ENCODE data around the gene CTU2.

CTU2 gene

DNA sequence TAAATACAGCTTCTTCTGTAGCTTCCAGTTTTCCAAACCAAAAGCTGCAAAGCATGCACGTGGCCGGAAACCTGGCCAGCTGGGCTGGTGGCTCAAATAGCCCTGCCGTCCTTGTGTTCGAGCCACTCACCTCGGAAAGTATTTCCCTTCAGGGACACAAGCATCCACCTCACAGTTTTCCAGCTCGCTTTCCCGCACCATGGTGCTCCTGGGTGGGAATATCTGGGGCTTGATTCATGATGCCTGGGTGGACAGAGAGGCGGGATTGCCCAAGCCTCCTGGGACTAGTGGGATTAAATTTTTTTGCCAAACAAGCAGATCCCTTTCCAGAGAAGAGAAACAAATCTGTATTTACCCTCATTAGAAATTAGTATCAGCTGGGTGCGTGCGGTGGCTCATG lies 36.3 kb upstream of the CTU2 start:
- no peak for DNase-seq
- H3K27me3 ChIP-seq = no peaks in the 10 kb centered on the region
- H3K4me3 ChIP-seq (ENCODE audit: low read depth, low read length) = no peak overlapping the region
- TF ChIP-seq, protein P1, sequence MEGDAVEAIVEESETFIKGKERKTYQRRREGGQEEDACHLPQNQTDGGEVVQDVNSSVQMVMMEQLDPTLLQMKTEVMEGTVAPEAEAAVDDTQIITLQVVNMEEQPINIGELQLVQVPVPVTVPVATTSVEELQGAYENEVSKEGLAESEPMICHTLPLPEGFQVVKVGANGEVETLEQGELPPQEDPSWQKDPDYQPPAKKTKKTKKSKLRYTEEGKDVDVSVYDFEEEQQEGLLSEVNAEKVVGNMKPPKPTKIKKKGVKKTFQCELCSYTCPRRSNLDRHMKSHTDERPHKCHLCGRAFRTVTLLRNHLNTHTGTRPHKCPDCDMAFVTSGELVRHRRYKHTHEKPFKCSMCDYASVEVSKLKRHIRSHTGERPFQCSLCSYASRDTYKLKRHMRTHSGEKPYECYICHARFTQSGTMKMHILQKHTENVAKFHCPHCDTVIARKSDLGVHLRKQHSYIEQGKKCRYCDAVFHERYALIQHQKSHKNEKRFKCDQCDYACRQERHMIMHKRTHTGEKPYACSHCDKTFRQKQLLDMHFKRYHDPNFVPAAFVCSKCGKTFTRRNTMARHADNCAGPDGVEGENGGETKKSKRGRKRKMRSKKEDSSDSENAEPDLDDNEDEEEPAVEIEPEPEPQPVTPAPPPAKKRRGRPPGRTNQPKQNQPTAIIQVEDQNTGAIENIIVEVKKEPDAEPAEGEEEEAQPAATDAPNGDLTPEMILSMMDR (IDR thresholded peaks at IDR 0.05; ENCODE audit: low read depth, low read length) = no peak
- no peaks in the 10 kb centered on the region for H3K9me3 ChIP-seq
- no peaks in the 10 kb centered on the region for H3K4me1 ChIP-seq
- H3K36me3 ChIP-seq = no peaks in the 10 kb centered on the region

DNA sequence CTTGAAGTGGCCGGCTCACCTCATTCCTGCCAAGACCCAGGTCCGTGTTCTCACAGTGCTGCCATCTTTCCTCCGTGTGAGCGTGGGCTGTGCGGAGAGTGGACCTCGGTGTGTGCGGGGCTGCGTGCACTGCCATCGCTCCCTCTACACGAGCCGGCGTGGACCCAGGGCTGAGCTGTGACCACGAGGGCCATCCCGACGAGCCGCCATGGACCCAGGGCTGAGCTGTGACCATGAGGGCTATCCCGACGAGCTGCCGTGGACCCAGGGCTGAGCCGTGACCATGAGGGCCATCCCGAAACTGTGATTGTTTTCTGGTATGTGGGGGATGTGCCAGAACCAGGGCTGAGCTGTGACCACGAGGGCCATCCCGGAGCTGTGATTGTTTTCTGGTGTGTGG lies 34.5 kb upstream of the CTU2 start:
- TF ChIP-seq, protein P1 (IDR thresholded peaks at IDR 0.05; ENCODE audit: low read depth, low read length) = no peak
- Histone ChIP-seq H3K4me3 (ENCODE audit: low read depth, low read length) (no peak overlapping the region), H3K4me1 (no peaks in the 10 kb centered on the region), H3K9me3 (no peaks in the 10 kb centered on the region), H3K27me3 (no peaks in the 10 kb centered on the region), H3K36me3 (no peaks in the 10 kb centered on the region)
- no peak for DNase-seq

DNA sequence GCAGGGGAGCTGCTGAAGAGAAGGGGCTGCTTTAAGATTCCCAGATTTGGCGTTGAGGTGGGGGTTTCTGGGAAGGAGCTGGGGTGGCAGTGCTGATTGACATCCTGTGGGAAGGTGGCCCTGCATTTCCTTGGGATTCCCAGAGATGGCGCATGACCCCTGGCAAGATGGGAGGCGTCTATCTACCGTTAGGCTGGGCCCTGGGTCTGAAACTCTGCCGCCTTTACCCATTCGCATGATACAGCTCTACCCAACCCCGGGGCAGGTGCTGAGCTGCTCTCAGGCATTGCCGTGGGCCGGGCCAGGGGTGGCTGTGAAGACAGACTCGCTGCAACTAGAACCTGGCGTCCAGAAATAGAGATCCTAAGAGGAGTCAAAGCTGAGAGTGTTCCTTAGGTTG lies 33.5 kb upstream of the CTU2 start:
- H3K4me3 ChIP-seq (ENCODE audit: low read depth, low read length) = no peak overlapping the region
- H3K9me3 ChIP-seq = no peaks in the 10 kb centered on the region; the same call in 1 of the 2 replicates
- H3K4me1 ChIP-seq = no peaks in the 10 kb centered on the region; the same call in 1 of the 2 replicates
- TF ChIP-seq, protein P1 (IDR thresholded peaks at IDR 0.05; ENCODE audit: low read depth, low read length) = peak; percentile 59
- DNase-seq = peak; percentile 54
- H3K36me3 ChIP-seq = no peaks in the 10 kb centered on the region
- H3K27me3 ChIP-seq = peaks cover 6% of the 10 kb centered on the region

DNA sequence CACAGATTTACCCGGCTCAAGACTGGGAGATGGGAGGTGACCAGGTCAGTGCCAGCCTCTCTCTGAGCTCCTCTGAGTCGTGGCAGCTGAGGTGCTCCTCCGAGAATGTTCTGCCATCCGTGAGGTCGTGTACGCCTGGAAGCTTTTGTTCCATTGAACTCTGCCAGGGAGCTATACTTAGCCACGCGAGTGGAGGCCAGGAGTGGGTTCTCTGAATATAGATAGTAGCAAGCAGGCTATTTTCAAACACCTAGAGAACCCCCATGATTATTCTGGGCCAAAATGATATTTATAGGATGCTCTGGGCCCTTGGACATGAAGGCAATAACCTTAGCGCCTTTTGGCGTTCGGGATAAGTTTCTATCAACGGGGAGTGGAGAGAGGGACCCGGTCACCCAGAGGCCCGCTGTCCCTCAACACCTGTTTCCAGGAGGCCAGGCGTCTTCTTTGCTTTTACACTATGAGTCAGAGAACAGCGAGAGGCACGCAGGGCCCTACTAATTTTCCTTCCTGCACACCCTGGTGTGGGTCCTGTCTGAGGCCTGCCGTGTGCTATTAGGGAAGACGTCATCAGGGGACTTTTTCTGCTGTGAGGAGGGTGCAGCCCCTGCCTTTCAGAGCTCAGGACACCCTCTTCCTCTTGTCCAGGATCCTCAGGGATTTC lies 32.5 kb upstream of the CTU2 start:
- TF ChIP-seq, protein P1 (IDR thresholded peaks at IDR 0.05; ENCODE audit: low read depth, low read length) = no peak
- Histone ChIP-seq H3K36me3 (no peaks in the 10 kb centered on the region), H3K9me3 (no peaks in the 10 kb centered on the region; the same call in 1 of the 2 replicates), H3K4me3 (ENCODE audit: low read depth, low read length) (no peak overlapping the region), H3K27me3 (peaks cover 17% of the 10 kb centered on the region), H3K4me1 (no peaks in the 10 kb centered on the region; the same call in 1 of the 2 replicates)
- DNase-seq = no peak

DNA sequence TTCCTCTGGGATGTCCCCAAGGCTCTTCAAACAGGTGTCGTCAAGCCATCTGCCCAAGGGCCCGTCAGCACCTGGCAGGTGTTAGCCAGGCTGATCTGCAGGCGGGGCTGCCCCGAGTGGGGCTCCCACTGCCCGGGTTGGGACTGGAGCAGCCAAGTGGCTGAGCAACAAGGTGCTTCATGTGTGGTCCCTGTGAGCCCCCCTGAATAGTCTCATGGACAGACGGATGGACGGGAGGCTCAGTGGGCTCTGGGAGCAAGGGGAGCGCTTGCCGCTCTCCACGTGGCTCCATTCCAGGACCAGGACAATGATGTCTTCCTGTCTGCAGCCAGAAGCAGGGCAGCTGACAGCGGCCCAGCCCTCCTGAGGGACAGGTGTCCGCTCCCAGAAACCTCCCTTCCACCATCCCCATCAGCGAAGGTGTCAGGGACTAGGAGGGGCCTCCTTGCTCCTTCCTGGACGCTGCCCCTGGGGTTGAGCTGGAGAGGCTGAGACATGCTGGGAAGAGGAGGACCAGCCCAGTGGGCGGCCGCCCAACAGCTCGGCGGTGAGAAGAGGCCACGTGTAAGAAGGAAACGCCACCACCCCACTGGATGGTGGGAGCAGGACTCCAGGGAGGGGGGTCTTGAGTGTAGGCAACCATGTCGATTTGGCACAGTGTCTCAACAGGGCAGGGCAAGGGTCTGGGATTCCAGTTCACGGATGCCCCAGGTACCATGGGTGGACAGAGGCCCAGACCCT lies 29.6 kb upstream of the CTU2 start:
- Histone ChIP-seq H3K36me3 (no peaks in the 10 kb centered on the region), H3K4me1 (no peaks in the 10 kb centered on the region; the same call in 1 of the 2 replicates), H3K9me3 (no peaks in the 10 kb centered on the region; the same call in 1 of the 2 replicates), H3K4me3 (ENCODE audit: low read depth, low read length) (no peak overlapping the region), H3K27me3 (peaks cover 34% of the 10 kb centered on the region)
- TF ChIP-seq, protein P1 (IDR thresholded peaks at IDR 0.05; ENCODE audit: low read depth, low read length) = no peak
- no peak for DNase-seq

DNA sequence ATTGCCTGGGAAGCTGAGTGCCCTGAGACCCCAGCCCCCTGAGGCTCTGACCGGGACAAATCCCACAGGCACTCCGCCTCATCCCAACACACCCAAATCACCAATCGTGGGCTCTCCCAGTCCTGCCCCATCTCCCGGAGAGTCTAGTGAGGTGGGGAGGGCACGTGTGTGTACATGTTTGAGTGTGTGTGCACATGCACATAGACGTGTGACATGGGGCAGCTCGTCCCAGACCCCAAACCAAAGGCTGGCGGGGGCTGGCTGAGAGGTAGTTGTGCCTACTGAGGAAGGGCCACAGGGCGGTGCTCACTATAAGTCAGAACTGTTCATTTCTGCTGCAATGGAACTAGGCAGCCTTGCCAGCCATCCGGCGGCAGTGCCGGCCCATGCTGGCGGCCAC lies 28.6 kb upstream of the CTU2 start:
- Histone ChIP-seq H3K27me3 (peaks cover 42% of the 10 kb centered on the region), H3K36me3 (no peaks in the 10 kb centered on the region), H3K4me1 (no peaks in the 10 kb centered on the region; the same call in 1 of the 2 replicates), H3K4me3 (ENCODE audit: low read depth, low read length) (peak overlapping the region; percentile 26; the same call in 1 of the 2 replicates), H3K9me3 (no peaks in the 10 kb centered on the region; the same call in 1 of the 2 replicates)
- TF ChIP-seq, protein P1 (IDR thresholded peaks at IDR 0.05; ENCODE audit: low read depth, low read length) = no peak
- no peak for DNase-seq

Measured in BE2C (cell line).